Globus pallidus (tissue), 1 donor: ENCODE measurements around the gene TSPY2.
"Not testable (repeated sequence)": the region's sequence is repeated elsewhere in the genome, so short reads cannot be mapped to it uniquely, and the experiment has no call there.

Experiments used
- DNase-seq: peaks from one replicate; pipeline ENCODE4 v3.0.0-alpha.2; 2015; ENCODE audit warnings: low spot score

The TSPY2 gene, protein sequence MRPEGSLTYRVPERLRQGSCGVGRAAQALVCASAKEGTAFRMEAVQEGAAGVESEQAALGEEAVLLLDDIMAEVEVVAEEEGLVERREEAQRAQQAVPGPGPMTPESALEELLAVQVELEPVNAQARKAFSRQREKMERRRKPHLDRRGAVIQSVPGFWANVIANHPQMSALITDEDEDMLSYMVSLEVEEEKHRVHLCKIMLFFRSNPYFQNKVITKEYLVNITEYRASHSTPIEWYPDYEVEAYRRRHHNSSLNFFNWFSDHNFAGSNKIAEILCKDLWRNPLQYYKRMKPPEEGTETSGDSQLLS

DNA sequence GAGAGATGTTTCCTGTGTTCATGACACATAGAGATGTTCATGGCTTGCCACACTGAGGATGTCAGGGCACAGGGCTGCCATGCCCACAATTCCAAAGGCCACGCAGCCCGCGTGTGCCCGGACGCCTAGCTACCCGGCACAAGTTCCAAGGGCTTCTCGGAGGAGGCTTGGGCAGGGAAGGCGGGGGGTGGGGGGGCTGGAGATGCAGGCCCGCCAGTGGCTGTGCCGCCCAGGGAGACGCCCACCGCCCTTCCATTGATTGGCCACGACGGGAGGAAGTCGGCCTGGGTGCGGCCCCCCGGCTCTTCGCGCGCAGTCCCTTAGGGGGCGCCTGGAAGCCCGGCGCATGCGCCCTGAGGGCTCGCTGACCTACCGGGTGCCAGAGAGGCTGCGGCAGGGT, at the start of gene TSPY2:
Gene TSPY2, plus strand, starts transcription at position 301 of the 400 bp plus-strand sequence. Its CDS starts 46 bp downstream, at position 347.
- DNase-seq = not testable (repeated sequence)

DNA sequence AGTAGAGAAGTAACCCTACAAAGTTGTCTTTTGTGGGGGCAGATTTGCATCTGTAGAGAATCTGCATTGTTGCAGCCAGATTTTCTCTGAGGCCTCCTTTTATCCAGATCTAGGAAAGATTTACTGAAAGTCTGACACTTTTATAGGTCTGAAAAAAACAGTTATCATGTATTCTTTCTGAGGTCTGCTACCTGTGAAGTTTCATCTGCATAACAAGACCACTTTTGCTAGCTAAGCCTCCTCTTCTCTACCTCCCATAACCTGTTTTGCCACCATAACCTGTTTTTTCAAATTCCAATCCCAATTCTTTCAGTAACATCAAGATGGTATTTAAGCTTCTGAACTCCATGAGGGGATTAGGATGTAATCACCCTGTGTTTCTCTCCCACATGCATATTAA, 36.5 kb upstream of the TSPY2 start:
- DNase-seq = not testable (repeated sequence)

DNA sequence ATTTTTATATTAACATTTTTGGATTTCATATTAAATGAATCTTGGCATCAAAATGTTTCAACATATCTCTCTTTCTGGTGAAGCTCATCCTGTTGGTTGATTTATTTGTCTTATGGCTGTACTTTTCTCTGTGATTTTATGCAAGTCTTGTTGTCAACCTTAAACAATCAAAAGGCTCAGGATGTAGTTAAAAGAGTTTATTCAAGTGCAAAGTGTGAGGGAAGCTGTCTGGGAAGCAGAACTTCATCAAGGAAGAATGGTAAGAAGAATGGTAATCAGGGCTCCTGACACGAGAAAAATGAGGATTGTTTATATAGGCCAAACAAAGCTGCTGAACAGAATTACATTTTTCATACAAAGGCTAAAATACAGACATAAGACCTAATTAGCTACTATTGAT, 29.0 kb upstream of the TSPY2 start:
- DNase-seq = not testable (repeated sequence)

DNA sequence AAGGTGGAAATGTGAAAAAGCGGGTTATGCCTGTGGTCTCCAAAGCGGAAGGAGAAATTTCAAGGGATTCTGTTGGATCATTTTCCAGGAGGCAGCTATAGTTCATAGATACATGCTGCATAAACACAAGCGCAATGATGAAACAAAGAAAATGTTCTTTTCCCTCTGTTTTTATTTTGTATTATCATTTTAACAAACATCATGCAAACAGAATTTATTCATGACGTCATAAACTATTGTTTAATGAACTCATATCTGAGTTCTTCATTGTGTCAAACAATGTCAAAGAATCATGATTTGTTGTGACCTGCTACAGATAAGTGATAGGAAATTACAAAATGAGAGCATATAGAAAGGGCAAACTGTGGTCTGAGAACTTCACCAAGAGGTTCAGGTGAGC, 23.8 kb downstream of the TSPY2 start:
- not testable (repeated sequence) for DNase-seq
